ENCODE data around the gene MSI1. TPM values are rescaled to one million over a fixed set of nuclear protein-coding genes. Genes with fewer than 3 reads are reported as not detected.
A peak's percentile ranks its signal among the peaks of the same experiment; 100 is the strongest.

MSI1 gene
- total and polyA plus RNA-seq, 10 of the 15 experiments (the other 5 are each of a cell fraction or from before 2014, with no cell fraction given): 0.04 TPM; not detected in 9

- FAIRE-seq: no peak
- CTCF ChIA-PET: interaction anchor here (0.7 to 7.7 kb wide), 5 partner anchors 10 to 86 kb away, joined by 3 to 80 read pairs (median 4); partner anchors contain the start of gene SIRT4
- H3K4me3 ChIP-seq: no peak overlapping the region
- no peaks in the 10 kb centered on the region for H3K27me3 ChIP-seq (replicated peaks in 1 of 2; ENCODE audit: control insufficient read depth in 2 of 2, insufficient read depth in 2 of 2, low read length in 1 of 2)
- ATAC-seq: no peak
- SMC1A ChIA-PET (ENCODE audit: uncharacterized antibody, unreplicated experiment): interaction anchor here (3.0 kb wide), 1 partner anchor 11 kb away, joined by 10 read pairs; the partner anchor contains the start of gene SIRT4
- no peaks in the 10 kb centered on the region for H3K36me3 ChIP-seq (ENCODE audit: control insufficient read depth in 2 of 2, insufficient read depth in 2 of 2, low read length in 1 of 2)
- H3K4me2 ChIP-seq (ENCODE audit: control insufficient read depth, insufficient read depth): no peak overlapping the region
- BruUV-seq (replicated peaks): no TSS peak
- no peak overlapping the region for H2AFZ ChIP-seq (ENCODE audit: control insufficient read depth, low read depth, low read length)
- intact Hi-C loops (cut with micrococcal nuclease; ENCODE audit: unreplicated experiment): no loop called here
- H4K20me1 ChIP-seq (ENCODE audit: control insufficient read depth, insufficient read depth): no peaks in the 10 kb centered on the region
- in situ Hi-C loops (cut with MboI): no loop called here
- no peaks in the 10 kb centered on the region for H3K9me3 ChIP-seq (replicated peaks; ENCODE audit: control insufficient read depth, insufficient read depth, low read length)
- RAD21 ChIA-PET (ENCODE audit: unreplicated experiment): interaction anchor here (1.2 kb wide), 1 partner anchor 86 kb away, joined by 4 read pairs; no protein-coding TSS in a partner anchor
- no peak for TF ChIP-seq ZBED1 (IDR thresholded peaks at IDR 0.05; ENCODE audit: borderline replicate concordance)
- TF ChIP-seq, protein P1, sequence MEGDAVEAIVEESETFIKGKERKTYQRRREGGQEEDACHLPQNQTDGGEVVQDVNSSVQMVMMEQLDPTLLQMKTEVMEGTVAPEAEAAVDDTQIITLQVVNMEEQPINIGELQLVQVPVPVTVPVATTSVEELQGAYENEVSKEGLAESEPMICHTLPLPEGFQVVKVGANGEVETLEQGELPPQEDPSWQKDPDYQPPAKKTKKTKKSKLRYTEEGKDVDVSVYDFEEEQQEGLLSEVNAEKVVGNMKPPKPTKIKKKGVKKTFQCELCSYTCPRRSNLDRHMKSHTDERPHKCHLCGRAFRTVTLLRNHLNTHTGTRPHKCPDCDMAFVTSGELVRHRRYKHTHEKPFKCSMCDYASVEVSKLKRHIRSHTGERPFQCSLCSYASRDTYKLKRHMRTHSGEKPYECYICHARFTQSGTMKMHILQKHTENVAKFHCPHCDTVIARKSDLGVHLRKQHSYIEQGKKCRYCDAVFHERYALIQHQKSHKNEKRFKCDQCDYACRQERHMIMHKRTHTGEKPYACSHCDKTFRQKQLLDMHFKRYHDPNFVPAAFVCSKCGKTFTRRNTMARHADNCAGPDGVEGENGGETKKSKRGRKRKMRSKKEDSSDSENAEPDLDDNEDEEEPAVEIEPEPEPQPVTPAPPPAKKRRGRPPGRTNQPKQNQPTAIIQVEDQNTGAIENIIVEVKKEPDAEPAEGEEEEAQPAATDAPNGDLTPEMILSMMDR (IDR thresholded peaks at IDR 0.05 in 2 of 3, conservative IDR thresholded peaks at IDR 0.05 in 1 of 3; ENCODE audit: control insufficient read depth in 2 of 3, extremely low read depth in 1 of 3, insufficient read depth in 1 of 3, low read depth in 3 of 3, low read length in 3 of 3): peak; percentile 14 to 46 (median 34); a peak in 3 of 6 replicates
- WGBS (ENCODE audit: insufficient coverage, insufficient replicate concordance, low lambda C conversion rate, missing lambda C conversion rate): 9% methylated on average over 5 of the region's 5 CpGs
- DNase-seq (ENCODE audit: low read depth, low spot score): no peak
- H3K4me1 ChIP-seq (ENCODE audit: control insufficient read depth, insufficient read depth, low read length): no peaks in the 10 kb centered on the region
- H3K27ac ChIP-seq (ENCODE audit: control insufficient read depth, insufficient read depth): no peak overlapping the region
- no peak overlapping the region for H3K9ac ChIP-seq (ENCODE audit: control insufficient read depth, insufficient read depth, low read length)
- POLR2A ChIA-PET: no interaction called here
- no peaks in the 10 kb centered on the region for H3K79me2 ChIP-seq (ENCODE audit: control insufficient read depth, insufficient read depth, low read length)
Observed at GRCh38 chr12:120314220-120314619, 54.7 kb downstream of the MSI1 start.

Measured in GM12878 (cell line).